Measurements from ENCODE around the gene COX20. TPM values are rescaled to one million over a fixed set of nuclear protein-coding genes. Genes with fewer than 3 reads are reported as not detected.

COX20 gene
- total and polyA plus RNA-seq, 2 of the 13 experiments (the other 11 are each of a cell fraction or from before 2014, with no cell fraction given), result 34.4 to 95.8 TPM

- TF ChIP-seq CCDC6 (CRISPR knock-in tag; IDR thresholded peaks at IDR 0.05) (no peak), ZNF7 (CRISPR knock-in tag; IDR thresholded peaks at IDR 0.05) (no peak), BHLHE40 (IDR thresholded peaks at IDR 0.05; ENCODE audit: low read length) (no peak; the same call in 1 of the 2 replicates), ZNF292 (CRISPR knock-in tag; IDR thresholded peaks at IDR 0.05; ENCODE audit: borderline replicate concordance, low read depth) (0 out of 2 replicates have a peak, but pooled peaks have one; percentile 27), ZNF569 (CRISPR knock-in tag; IDR thresholded peaks at IDR 0.05; ENCODE audit: borderline replicate concordance) (no peak), TEAD2 (CRISPR knock-in tag; IDR thresholded peaks at IDR 0.05) (0 out of 2 replicates have a peak, but pooled peaks have one; percentile 66), ZNF558 (CRISPR knock-in tag; IDR thresholded peaks at IDR 0.05; ENCODE audit: borderline replicate concordance) (0 out of 2 replicates have a peak, but pooled peaks have one; percentile 17), RFX3 (CRISPR knock-in tag; IDR thresholded peaks at IDR 0.05) (no peak), ZNF782 (CRISPR knock-in tag; IDR thresholded peaks at IDR 0.05; ENCODE audit: borderline replicate concordance) (0 out of 2 replicates have a peak, but pooled peaks have one; percentile 66), SOX5 (CRISPR knock-in tag; IDR thresholded peaks at IDR 0.05; ENCODE audit: borderline replicate concordance) (no peak; the same call in 1 of the 2 replicates), DRAP1 (CRISPR knock-in tag; IDR thresholded peaks at IDR 0.05) (peak; percentile 95), ZFP36L1 (CRISPR knock-in tag; IDR thresholded peaks at IDR 0.05) (peak; percentile 52; the same call in 1 of the 2 replicates), ZBTB1 (CRISPR knock-in tag; IDR thresholded peaks at IDR 0.05; ENCODE audit: borderline replicate concordance) (no peak), MED13 (CRISPR knock-in tag; IDR thresholded peaks at IDR 0.05) (no peak; the same call in 1 of the 2 replicates), THAP9 (CRISPR knock-in tag; IDR thresholded peaks at IDR 0.05; ENCODE audit: borderline replicate concordance) (peak; percentile 75), ZNF747 (CRISPR knock-in tag; IDR thresholded peaks at IDR 0.05; ENCODE audit: borderline replicate concordance) (peak; percentile 91), HMGXB3 (CRISPR knock-in tag; IDR thresholded peaks at IDR 0.05; ENCODE audit: borderline replicate concordance) (0 out of 2 replicates have a peak, but pooled peaks have one; percentile 10), ZSCAN29 (CRISPR knock-in tag; conservative IDR thresholded peaks at IDR 0.05) (peak; percentile 63; the same call in 1 of the 2 replicates), CHCHD3 (CRISPR knock-in tag; IDR thresholded peaks at IDR 0.05) (0 out of 2 replicates have a peak, but pooled peaks have one; percentile 25), ZMYM3 (CRISPR knock-in tag; IDR thresholded peaks at IDR 0.05) (peak; percentile 34; the same call in 1 of the 2 replicates)
Observed at GRCh38 chr1:244834543-244835275, 749 bp upstream of the COX20 start (continued).

All from HepG2 (cell line).